HG03039 (cell line): ENCODE results near the gene PLEKHG4B.
"Not testable (repeated sequence)": the region's sequence is repeated elsewhere in the genome, so short reads cannot be mapped to it uniquely, and the experiment has no call there.

Experiments
- ATAC-seq: cut with Tn5 transposase; IDR thresholded peaks from one replicate; pipeline ENCODE4 v1.9.1; 2021; ENCODE audit warnings: mild to moderate bottlenecking, moderate library complexity; ENCODE audit not compliant: unreplicated experiment

The PLEKHG4B gene

DNA sequence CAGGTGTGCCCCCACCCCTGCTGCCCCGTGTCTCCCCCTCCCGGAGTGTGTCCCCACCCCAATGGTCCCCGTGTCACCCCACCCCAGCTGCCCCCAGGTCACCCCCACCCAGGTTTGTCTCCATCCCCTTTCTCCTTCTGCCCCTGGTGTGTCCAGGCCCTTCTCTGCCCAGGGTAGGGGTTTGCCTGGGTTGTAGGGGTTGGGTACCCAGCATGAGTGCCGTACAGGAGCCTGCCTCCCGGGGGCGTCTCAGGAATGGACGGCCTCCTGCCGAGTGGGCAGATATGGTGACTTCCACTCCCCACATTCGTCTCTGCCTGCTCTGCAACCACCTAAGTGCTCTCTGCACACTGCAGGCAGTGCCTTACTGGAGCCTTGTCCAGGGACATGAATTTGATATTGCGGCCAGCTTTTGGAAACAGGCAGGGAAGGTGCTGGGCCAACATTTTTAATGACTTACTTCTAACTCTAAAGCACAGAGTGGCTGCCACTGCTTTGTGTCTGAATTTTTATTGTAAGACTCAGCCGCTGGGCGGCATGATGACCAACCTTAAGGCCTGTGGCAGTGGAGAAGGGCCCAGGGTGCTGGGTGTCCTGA, 106.0 kb downstream of the PLEKHG4B start:
- no peak for ATAC-seq

DNA sequence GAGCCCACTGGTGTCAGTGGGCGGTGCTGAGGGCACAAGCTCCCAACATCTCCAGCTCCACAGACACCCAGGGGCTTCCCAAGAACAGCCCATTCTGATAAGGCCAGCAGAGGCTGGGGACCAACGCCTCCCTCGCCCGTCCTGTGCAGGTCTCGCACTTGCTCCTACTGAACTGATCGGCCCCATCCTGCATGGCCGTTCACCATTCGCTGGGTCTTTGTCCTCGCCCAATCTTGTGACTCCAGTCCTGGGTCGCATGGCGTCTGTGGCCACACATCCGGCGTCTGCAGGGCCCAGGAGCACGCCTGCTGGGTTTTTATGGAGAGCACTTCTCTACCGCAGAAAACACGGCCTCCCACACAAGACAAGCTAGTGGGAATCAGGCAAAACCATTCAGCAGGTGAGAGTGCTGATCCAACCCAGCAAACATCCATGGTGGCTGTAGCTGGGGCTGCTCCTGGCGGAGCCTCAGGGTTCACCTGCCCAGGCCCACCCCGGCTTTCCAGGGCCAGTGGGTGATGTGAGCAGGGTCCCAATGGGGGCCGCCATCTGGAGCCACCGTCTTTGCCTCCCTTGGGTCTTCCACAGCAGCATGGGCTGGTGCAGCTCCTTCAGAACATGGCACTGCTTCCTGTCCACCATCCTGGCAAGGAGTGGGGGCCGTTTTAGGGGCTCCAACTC, 106.7 kb downstream of the PLEKHG4B start:
- no peak for ATAC-seq

DNA sequence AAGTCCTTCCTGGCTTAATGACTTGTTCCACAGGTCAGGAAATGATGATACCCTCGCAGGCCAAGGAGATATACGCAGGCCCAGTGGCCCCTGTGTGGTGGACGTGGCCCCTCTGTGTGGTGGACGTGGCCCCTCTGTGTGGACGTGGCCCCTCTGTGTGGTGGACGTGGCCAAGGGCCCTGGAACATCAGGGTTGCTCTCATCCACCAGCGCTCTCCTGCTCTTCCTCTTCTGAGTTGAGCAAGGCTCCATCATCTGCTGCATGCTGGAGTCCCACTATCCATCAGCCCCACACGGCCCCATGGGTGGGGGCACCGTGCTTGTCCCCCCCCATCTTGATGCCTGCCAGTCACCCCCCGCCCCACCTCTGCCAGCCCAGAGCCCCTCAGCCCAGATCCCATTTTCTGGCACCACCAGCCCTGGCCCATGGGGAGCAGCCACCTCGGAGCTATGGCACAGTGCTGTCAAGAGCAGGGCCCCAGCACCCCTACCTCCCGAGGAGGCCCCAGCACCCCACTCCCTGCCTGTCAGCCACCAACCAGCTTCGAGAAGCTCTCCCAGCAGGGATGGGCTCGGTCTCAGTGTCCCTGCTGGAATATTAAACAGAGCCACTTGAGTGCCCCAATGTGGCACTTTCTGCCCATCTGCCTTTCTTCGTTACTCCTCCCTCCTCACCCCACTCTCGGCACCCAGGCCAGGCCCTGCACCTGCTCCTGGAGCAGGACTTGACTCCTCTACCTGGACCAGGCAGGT, 107.4 kb downstream of the PLEKHG4B start:
- ATAC-seq = no peak

DNA sequence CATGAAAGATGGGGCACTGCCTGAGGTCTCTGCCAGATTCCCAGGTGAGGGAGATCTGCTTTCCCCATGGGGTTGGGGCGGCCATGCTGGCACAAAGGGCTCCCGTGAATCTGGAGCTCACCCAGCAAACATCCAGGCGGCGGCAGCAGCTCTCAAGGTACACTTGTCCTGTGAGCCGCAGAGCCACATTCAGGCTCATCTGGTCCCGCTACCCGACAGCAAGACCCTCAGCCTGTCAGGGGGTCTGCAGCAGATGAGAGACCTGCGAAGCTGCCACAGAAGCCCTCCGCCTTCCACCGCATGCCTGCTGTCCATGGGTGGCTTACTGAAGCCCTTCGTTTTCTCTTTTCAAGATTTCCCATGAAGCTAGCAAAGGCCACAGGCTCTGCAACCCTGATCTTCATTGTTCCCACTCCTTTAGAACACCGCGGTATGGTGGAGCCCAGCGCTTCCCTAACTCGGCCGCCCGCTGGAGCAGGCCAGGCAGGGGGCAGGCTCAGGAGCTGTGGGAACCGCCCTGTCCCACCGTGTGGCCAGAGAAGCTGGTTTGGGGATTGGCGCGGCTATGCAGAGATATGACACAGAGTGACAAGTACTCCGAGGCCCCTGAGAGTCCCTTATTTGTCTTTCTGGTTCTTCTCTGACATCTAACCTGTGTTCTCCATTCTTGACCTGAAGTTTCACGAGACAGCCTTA, 108.1 kb downstream of the PLEKHG4B start:
- no peak for ATAC-seq

DNA sequence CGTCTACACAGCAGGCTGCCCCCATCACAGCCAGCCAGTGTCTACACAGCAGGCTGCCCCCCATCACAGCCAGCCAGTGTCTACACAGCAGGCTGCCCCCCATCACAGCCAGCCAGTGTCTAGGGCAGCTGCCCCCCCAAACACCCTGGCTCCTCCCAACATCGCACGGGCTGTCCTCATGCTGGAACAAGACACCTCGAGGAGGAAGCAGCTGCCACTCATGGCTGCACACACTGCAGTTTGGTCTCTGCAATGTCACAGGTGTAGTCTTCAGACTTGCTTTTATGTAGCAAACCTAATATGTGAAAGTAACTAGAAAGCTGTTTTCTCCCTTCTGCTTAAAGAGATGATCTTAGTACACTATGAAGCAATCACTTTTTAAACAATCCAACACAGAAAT, 109.0 kb downstream of the PLEKHG4B start:
- ATAC-seq = no peak

DNA sequence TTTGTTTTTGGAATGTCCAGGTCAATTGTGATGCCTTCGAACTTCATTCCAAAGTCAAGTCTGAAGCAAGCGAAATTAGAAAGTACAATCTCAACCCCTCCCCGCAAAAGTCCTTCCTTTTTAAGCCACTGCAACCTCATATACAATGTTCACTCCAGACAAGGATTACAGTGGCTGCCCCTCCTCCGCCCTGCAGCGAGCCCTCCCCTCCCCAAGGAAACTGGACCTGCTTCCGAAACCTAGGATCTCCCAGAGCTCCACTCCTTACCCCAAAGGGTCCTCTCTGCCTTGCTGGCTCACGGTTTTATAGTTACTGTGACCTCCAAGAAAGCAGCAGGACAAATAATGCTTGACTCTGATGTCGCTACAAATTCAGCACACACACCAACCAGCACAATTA, 109.7 kb downstream of the PLEKHG4B start:
- no peak for ATAC-seq

DNA sequence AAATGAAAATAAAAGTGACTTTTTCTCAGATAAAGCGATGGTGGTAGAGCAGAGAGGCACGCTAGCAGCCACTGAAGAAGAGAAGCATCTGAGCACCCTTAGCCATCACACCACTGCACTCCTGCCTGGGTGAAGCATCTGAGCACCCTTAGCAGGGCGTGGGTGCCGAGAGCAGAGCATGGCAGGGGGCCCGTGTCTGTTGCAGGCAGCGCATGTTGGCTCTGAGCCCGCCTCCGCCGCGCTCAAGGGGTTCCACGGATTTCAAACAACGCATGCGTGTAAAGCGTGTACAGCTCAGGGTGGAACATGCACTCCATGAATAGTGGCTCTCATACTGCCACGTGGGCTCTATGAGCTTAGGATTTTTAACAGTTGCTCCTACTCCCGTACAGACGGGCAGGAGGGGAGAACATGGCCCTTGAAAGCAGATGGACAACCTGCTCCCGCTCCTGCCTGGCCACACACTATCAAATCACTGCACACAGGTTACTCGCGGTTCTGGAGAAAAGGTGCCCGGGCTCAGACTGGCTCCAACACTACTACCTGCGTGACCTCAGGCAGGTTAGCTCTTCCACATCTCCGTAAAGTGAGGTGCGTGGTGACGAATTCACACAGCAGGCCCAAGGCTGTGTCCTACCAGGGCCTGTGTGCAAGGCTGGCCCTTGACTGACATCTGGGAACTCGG, 111.4 kb downstream of the PLEKHG4B start:
- ATAC-seq = no peak

DNA sequence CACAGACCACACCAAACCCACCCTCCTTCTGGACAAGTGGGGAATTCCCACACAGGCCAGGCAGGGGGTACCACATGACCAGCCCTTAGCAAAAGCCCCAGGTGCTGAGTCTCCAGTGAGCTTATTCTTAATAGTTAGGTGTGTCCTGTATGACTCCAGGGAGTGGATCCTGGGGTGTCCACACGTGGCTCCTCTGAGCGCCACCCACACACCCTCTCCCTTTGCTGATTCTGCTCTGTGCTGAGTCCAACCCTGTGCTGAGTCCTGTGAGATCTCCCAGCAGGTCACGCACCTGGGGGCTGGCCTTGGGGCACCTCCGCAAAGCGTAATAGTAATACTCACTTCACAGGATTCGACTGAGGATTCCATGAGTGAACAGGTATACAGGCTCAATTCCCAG, 112.0 kb downstream of the PLEKHG4B start:
- no peak for ATAC-seq

DNA sequence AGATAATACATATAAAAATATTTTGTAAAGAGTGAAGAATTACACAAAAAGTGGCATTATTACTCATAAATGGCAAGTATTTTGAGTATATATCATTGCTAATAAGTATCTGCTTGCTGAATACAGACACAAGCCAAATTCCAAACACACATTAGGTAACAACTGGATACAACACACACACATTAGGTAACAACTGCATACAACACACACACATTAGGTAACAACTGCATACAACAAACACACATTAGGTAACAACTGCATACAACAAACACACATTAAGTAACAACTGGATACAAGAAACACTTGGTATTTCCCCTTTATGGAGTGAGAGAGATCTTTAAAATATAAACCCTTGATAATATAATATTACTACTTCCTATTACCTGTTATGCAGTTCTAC, 112.5 kb downstream of the PLEKHG4B start:
- ATAC-seq = no peak

DNA sequence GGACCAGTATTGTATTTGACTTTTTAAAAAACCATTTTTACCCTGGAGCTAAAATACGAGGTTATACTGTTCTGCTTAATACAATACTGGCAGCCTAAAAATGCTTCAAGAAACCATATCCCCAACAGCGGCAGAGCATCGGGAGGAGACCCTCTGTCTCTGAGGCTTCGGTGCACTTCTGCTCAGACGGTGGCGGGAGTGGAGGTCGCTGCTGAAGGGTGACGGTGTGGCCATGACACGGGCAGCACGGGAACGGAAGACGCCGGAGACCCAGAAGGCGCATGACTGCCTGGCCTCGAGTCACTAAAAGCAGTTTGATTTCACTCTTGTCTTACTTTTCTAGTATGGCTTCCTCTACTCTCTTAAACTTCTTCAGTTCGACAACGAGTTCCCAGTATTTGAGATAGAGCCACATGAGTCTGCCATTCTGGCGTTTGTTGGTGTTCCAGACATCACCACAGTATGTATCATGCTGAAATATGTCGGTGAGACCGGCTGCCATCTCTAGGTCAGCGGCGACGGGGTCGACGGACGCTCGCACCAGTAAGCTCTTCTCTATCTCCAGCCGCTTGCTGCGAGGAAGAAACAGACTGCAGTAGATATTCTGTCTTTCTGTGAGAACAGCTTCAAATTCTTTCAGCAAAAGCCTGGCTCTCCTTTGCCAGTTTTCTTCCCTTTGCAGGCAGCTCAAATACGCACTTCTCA, 113.2 kb downstream of the PLEKHG4B start:
- no peak for ATAC-seq

DNA sequence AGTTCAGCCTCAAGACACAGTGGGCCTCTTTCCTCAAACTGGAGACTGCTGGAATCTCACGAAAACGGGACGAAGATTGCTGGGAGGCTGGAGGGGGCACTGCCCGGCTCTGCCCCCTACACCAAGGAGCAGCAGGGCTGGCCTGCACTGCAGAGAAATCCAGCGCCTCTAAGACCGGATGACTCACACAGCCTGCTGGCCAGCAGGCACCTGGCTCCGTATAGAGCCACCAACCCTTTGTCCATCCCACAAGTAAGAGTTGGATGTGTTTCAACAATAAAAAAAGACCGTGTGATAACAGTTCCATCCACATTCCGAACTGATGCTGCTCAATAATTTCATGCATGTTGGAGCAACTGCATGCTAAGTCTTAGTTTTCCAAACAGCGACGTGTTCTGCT, 114.4 kb downstream of the PLEKHG4B start:
- no peak for ATAC-seq

DNA sequence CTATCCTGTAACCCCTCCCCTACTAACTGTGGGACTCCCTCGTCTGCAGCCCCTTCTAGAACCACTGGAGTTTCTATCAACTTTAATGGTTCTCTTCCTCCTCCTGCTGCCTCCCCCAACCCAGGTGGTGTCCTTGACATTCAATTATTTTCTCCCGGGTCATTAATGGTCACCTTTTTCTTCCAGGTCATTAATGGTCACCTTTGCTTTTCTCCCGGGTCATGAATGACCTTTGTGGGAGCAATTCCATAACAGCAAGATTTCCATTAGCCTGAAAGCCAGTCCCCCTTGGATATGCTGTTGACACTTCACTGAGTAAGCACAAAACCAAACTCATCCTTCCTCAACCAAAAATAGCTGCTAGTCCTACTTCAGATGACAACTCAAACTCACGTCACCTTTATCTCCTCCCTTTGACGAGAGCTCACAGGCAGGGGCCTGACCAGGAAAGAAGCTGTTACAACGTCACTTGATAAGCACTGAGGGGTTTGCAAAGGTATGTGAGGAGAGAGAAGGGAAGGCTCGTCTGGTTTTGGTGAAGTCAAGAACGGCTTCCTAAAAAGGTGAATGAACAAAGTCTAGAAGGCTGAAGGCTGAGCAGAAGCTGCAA, 115.1 kb downstream of the PLEKHG4B start:
- no peak for ATAC-seq

DNA sequence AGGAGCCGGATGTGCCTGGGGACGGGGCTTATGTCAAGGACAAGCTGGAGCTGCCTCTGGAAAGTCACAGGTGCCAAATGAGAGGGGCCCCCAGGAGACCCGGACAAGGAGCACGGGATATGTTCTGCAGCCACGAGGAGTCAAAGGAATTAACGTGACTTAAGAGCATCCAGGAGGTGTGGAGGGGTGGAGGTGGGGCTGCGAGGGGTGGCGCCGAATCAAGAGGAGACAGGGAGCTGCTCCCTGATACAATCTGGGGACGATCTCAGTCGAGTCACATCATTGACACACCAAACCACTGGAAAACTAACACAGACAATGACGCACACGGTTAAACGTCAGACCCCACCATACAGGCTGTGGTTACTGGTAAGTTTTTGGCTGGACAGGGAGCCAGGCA, 115.6 kb downstream of the PLEKHG4B start:
- no peak for ATAC-seq

DNA sequence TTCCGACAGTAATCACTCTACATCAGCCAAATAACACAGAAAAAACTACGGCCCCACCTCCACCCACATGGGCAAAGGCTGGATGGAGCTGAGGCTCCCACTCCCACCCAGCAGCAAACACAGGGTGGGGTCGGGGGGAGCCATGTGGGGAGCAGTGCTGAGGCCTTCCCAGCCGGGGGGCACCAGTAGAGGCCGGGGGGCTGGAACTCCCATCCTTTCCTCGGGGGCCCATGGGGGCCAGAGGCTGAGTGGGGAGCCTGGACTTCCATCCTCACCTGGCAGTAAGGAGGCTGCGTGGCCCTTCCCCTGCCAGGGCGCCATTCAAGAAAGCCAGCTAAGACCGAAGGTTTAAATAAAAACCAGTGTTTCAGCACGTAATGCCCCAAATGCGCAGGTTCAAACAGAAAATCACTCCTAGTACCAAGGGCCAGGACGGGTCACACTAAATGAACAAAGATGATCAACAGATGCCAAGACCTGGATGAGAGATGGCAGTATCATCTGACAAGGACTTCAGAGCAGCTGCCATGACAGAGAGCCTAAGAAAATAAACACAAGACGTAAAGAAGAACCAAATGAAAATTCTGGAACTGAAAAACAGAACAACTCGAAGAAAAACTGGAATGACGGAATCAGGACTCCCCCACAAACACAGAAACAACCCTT, 116.6 kb downstream of the PLEKHG4B start:
- ATAC-seq = no peak

DNA sequence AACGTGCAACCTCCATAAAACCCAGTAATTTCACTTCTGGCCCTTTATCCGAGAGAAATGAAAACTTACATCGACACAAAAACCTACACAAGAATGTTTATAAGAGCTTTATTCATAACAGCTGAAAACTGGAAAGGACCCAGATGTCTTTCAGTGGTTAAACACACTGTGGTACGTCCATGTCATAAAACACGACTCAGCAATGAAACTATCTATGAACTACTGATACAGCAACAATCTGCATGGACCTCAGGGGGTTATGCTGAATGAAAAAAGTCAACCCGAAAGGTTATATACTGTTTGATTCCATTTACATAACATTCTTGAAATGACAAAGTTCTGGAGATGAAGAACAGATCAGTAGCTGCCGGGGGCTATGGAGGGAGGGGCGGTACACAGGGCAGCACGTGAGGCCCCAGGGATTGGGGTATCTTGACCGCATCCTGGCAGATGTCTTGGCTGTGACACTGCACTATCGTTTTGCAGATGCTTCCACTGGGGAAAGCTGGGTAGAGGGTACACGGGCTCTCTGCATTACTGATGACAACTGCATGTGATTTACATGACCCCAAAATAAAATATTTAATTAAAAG, 121.9 kb downstream of the PLEKHG4B start:
- ATAC-seq = no peak

DNA sequence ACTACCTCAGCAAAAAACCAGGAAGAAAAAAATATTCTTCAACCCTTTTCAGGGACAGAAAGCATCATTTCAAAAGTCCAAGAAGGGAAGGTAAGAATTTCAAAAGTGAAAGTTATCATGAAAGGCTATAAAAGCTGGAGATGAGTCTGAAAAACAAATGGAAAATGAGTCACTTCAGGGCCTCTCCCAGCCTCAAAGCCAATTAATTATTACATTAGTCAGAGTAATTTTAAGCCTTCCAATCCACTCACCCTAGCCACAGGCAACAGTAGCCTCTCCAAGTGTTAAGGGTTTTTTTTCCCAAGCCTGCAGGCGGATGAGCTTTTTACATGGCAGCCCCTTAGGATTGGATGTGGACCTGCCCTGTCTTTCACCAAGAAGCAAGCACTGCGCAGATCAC, 123.3 kb downstream of the PLEKHG4B start:
- not testable (repeated sequence) for ATAC-seq

DNA sequence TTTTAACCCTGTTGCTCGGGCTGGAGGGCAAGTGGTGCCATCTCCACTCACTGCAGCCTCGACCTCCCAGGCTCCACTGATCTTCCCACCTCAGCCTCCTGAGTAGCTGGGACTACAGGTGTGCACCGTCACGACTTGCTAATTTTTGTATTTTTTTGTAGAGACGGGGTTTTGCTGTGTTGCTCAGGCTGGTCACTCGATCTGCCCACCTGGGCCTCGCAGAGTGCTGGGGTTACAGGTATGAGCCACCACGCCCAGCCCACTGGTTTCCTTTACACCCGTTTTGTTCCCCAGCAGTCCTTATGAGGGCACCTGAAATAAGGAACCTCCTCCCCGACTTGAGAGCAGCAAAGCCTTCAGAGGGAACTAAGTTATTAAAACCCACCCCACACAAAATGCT, 124.1 kb downstream of the PLEKHG4B start:
- ATAC-seq = not testable (repeated sequence)

DNA sequence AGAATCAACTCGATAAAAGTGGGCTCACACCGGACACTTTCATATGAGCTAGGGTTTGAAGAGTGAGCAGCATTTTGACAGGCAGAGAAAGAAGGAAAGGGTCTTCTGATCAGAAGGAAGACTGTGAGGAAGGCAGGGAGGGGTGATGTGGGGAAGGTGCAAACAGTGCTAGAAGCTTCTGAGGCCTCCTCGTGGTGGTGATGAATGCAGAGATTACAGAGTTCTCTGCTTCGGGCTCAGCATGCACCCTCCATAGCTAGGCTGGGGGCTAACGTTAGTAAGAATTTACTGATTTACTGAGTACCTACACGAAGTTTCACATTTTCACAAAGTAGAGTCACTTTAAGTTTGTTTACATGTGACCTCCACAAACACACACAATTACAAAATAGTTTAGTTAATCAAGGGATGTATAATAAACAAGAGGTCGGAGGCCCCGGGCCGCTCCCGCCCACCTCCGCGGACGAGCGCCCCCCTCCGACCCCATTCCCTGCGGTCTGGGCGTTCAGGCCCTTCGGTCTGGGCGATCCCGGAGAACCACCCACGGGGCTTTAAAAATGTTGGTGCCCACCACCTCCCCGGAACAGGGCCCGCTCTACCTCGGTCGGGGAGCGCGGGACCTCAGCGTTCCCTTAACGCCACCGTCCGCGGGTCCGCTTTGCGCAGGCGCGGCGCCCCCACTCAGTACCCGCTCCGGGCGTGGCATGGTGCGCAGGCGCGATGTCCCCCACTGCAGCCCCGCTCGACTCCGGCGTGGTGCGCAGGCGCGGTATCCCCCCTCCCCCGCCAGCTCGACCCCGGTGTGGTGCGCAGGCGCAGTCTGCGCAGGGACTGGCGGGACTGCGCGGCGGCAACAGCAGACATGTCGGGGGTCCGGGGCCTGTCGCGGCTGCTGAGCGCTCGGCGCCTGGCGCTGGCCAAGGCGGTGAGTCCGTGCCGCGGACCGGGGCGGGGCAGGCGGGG, 125.8 kb downstream of the PLEKHG4B start, which contains the start of the genes CCDC127 and SDHA:
Gene CCDC127, minus strand, starts transcription at position 660 of the 963 bp plus-strand sequence. CDS start 1,304 bp downstream, outside the sequence.
Gene SDHA, plus strand, starts transcription at position 827 of the 963 bp plus-strand sequence. Its CDS starts 36 bp downstream, at position 863.
- ATAC-seq = peak; percentile 81
